Measurements from ENCODE around the gene BTBD7. TPM values are rescaled to one million over a fixed set of nuclear protein-coding genes. Genes with fewer than 3 reads are reported as not detected.
"Not testable (repeated sequence)": the region's sequence is repeated elsewhere in the genome, so short reads cannot be mapped to it uniquely, and the experiment has no call there.

The BTBD7 gene
- total and polyA plus RNA-seq, 11 donors, result 7.2 to 34.0 (median 20.2) TPM

GRCh38 chr14:93245764-93246420 is 86.9 kb downstream of the BTBD7 start:
- Histone ChIP-seq H3K36me3 (peaks cover 0 to 100% (median 89%) of the 10 kb centered on the region in 9 donors), H3K27me3 (no peaks in the 10 kb centered on the region), H3K4me3 (no peak overlapping the region), H3K27ac (no peak overlapping the region), H3K9me3 (no peaks in the 10 kb centered on the region), H3K4me1 (no peaks in the 10 kb centered on the region)
- ATAC-seq, result no peak
- TF ChIP-seq POLR2A (IDR thresholded peaks at IDR 0.05), result no peak
- TF ChIP-seq CTCF (IDR thresholded peaks at IDR 0.05), result no peak
- DNase-seq, result no peak
- 83 to 87% (median 86%) methylated on average over 10 of the region's 10 CpGs for WGBS, 4 donors
- intact Hi-C loops (cut with DNase I), result loop anchor here in 1 of 10 donors (10.0 kb wide), 1 partner anchor 299 kb away; no protein-coding TSS in a partner anchor

GRCh38 chr14:93240678-93241000 is 92.2 kb downstream of the BTBD7 start:
- intact Hi-C loops (cut with DNase I), result loop anchor here in 1 of 10 donors (10.0 kb wide), 1 partner anchor 304 kb away; no protein-coding TSS in a partner anchor
- Histone ChIP-seq H3K4me1 (no peaks in the 10 kb centered on the region), H3K36me3 (peaks cover 0 to 63% (median 57%) of the 10 kb centered on the region in 9 donors), H3K27me3 (no peaks in the 10 kb centered on the region), H3K9me3 (no peaks in the 10 kb centered on the region), H3K27ac (no peak overlapping the region), H3K4me3 (no peak overlapping the region)
- 86 to 96% (median 91%) methylated on average over 3 of the region's 3 CpGs for WGBS, 4 donors
- ATAC-seq, result no peak
- DNase-seq, result no peak
- no peak for TF ChIP-seq CTCF (IDR thresholded peaks at IDR 0.05)
- TF ChIP-seq POLR2A (IDR thresholded peaks at IDR 0.05), result no peak

GRCh38 chr14:93239869-93240677 is 92.8 kb downstream of the BTBD7 start:
- no peaks in the 10 kb centered on the region for H3K27me3 ChIP-seq
- no peak for ATAC-seq
- intact Hi-C loops (cut with DNase I), result loop anchor here in 4 of 10 donors (10.0 kb wide), 3 partner anchors 305 to 385 kb away; no protein-coding TSS in a partner anchor
- H3K27ac ChIP-seq, result no peak overlapping the region
- TF ChIP-seq POLR2A (IDR thresholded peaks at IDR 0.05) (no peak), CTCF (IDR thresholded peaks at IDR 0.05) (no peak)
- no peaks in the 10 kb centered on the region for H3K9me3 ChIP-seq
- WGBS, 4 donors, result 94 to 95% (median 95%) methylated on average over 25 of the region's 25 CpGs
- no peak overlapping the region for H3K4me3 ChIP-seq
- H3K4me1 ChIP-seq, result no peaks in the 10 kb centered on the region
- DNase-seq, result no peak
- peaks cover 0 to 57% (median 51%) of the 10 kb centered on the region in 9 donors for H3K36me3 ChIP-seq

GRCh38 chr14:93234798-93235197 is 98.0 kb downstream of the BTBD7 start:
- intact Hi-C loops (cut with DNase I), result loop anchor here in 4 of 10 donors (10.0 kb wide), 2 partner anchors 380 to 390 kb away; no protein-coding TSS in a partner anchor
- peak in 1 of 4 donors; percentile 47 for ATAC-seq
- 41 to 55% (median 47%) methylated on average over 10 of the region's 10 CpGs for WGBS, 4 donors
- peaks cover 0 to 9% (median 0%) of the 10 kb centered on the region in 9 donors for H3K27me3 ChIP-seq
- H3K4me3 ChIP-seq, result no peak overlapping the region
- TF ChIP-seq POLR2A (IDR thresholded peaks at IDR 0.05), result no peak
- TF ChIP-seq CTCF (IDR thresholded peaks at IDR 0.05), result no peak
- H3K9me3 ChIP-seq, result no peaks in the 10 kb centered on the region
- H3K4me1 ChIP-seq, result peaks cover 0 to 6% (median 0%) of the 10 kb centered on the region in 12 donors
- H3K27ac ChIP-seq, result no peak overlapping the region
- no peak for DNase-seq
- H3K36me3 ChIP-seq, result peaks cover 0 to 4% (median 1%) of the 10 kb centered on the region in 9 donors

- H3K4me1 ChIP-seq, H3K9me3 ChIP-seq, H3K27me3 ChIP-seq, H3K27ac ChIP-seq, ATAC-seq, H3K4me3 ChIP-seq, DNase-seq: not testable (repeated sequence)
- WGBS, 4 donors, result 89 to 92% (median 92%) methylated on average over 5 of the region's 5 CpGs
- intact Hi-C loops (cut with DNase I), result loop anchor here in 4 of 10 donors (10.0 kb wide), 2 partner anchors 382 to 392 kb away; no protein-coding TSS in a partner anchor
- peaks cover 0 to 14% (median 10%) of the 10 kb centered on the region in 9 donors for H3K36me3 ChIP-seq
These were observed 99.8 kb downstream of the BTBD7 start for GRCh38 chr14:93233078-93233477.
